Astrocyte (in vitro differentiated cells and primary cell): ENCODE results near the gene NTN1.

Experiments used
- EZH2 ChIP-seq: IDR thresholded peaks from 2 replicates; pipeline ENCODE4 v1.6.1; 2012; ENCODE audit warnings: mild to moderate bottlenecking, low read length, inconsistent platforms; ENCODE audit not compliant: insufficient read depth
- TF ChIP-seq, protein P1 (sequence below): IDR thresholded peaks from 2 replicates; pipeline ENCODE4 v1.5.1; 2011; ENCODE audit warnings: low read depth, mild to moderate bottlenecking, inconsistent platforms, low read length, moderate library complexity; ENCODE audit not compliant: insufficient read depth

DNA sequence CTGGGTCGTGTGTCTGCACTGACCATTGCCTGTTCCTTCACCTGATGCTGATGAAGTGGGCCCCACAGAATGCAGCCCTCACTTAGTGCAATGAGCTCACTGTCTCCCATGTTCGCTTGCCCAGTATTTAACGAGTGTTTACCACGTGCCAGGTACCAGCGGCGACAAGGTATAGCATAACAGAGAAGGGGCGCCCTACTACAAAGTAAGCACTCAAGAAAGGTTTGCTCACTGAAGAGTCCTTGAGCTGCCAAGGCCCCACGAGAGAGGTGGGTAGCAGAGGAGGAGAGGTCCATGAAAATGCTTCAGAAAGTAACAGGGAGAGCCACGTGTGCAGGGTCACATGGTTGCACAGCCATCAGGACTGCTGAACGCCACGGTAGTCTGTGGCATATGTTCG, 230.0 kb downstream of the NTN1 start:
- TF ChIP-seq EZH2, result no peak
- TF ChIP-seq, protein P1, sequence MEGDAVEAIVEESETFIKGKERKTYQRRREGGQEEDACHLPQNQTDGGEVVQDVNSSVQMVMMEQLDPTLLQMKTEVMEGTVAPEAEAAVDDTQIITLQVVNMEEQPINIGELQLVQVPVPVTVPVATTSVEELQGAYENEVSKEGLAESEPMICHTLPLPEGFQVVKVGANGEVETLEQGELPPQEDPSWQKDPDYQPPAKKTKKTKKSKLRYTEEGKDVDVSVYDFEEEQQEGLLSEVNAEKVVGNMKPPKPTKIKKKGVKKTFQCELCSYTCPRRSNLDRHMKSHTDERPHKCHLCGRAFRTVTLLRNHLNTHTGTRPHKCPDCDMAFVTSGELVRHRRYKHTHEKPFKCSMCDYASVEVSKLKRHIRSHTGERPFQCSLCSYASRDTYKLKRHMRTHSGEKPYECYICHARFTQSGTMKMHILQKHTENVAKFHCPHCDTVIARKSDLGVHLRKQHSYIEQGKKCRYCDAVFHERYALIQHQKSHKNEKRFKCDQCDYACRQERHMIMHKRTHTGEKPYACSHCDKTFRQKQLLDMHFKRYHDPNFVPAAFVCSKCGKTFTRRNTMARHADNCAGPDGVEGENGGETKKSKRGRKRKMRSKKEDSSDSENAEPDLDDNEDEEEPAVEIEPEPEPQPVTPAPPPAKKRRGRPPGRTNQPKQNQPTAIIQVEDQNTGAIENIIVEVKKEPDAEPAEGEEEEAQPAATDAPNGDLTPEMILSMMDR, result no peak
